Hematopoietic multipotent progenitor cell (in vitro differentiated cells): ENCODE data around the gene CDCA8. TPM values are rescaled to one million over a fixed set of nuclear protein-coding genes. Genes with fewer than 3 reads are reported as not detected.

Source experiments
- DNase-seq, 3 donors: peaks; one replicate each; pipeline ENCODE4 v3.0.0-alpha.2; 2011 to 2015; ENCODE audit warnings: low read depth in 2 of 3, low spot score in 2 of 3
- total RNA-seq: library from RNA; depleted of rRNA; stranded (reverse); fragments of >200 nt; gene quantifications from one replicate; pipeline ENCODE4 v1.2.3, GENCODE V29; 2012

The CDCA8 gene
- 1.6 TPM for total RNA-seq

- DNase-seq, result peak; percentile 93 to 99 (median 97)
Observed at GRCh38 chr1:37692078-37692833, at the start of gene CDCA8. TSS of gene CDCA8 (plus strand) at chr1:37692516. CDS start at chr1:37692691, 175 bp downstream.

DNA sequence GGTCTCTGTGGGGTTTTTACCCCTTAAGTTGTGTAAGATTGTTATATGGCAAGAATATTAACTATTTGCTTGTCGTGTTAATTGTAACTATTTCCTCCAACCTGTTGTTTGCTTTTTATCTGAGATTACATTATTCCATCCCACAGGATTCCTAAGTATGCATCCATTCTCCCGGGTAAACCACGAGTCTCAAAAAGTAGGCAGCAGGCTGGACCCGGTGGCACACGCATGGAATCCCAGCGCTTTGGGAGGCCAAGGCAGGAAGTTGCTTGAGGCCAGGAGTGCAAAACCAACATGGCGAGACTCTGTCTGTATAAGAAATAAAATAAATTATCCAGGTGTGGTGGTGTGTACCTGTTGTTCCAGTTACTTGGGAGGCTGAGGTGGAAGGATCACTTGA lies 45.0 kb upstream of the CDCA8 start:
- no peak for DNase-seq

- DNase-seq, result no peak
Observed at GRCh38 chr1:37650173-37650572, 42.1 kb upstream of the CDCA8 start.

GRCh38 chr1:37650721-37651120 lies 41.6 kb upstream of the CDCA8 start:
- DNase-seq, result no peak

DNA sequence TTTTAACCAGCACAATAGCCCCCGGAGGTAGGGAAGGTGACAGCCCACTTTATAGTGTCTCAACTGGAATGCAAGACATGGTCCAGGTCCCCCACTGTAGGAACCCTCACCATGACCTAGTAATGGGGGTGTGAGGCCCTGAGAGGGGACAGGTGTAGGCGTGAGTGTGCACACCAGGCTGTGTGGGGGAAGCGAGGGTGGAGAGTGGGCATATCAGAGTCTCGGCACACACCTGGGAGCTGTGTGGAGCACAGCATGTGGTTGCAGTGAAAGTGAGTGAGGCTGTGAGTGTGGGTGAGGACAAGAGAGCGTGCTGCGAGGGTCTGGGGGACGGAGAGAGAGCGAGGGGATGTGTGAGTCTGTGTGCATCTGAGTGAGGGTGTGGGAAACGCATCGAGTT lies 40.5 kb upstream of the CDCA8 start:
- DNase-seq, result no peak

DNA sequence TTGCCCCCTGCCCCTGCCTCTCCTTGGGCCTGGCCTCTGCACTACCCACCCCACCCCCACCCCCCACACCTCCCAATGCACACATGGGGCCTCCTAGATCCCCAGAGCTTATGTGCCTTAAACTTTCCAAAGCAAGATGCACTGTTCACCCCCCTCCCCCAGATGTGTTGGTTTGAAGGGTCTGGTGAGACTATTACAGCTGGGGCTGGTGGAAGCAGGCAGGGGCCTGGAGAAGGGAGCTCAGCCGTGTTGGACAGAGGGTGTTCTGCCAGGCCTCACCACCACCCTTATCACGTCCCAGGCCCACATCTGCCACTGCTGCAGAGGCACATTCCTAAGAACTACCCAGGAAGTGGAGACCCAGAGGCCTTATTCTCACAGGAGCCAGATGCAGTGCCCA lies 39.3 kb upstream of the CDCA8 start:
- no peak for DNase-seq

GRCh38 chr1:37653906-37654305 lies 38.4 kb upstream of the CDCA8 start:
- DNase-seq, result no peak

- DNase-seq, result no peak
Observed at GRCh38 chr1:37655274-37655673, 37.0 kb upstream of the CDCA8 start.

GRCh38 chr1:37656026-37656425 lies 36.3 kb upstream of the CDCA8 start:
- no peak for DNase-seq

DNA sequence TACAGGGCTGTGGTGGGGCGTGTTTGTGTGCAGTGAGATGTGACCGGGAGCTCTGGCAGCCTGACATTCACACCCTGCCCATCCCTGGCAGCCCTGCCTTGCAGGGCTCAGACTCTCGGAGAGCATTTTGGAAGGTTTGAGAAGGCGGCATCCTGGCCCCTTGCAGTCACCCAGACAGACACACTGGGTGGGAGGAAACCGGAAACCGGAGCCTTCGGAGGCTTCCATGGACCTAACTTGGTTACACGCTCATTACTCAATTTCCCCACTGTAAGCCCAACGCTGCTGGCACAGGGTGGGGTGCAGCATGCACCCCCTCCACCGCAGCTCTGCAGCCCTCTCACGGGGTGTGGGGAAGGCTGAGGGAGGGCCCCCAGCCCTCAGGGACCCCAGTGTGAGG lies 35.4 kb upstream of the CDCA8 start:
- DNase-seq, result no peak

- no peak for DNase-seq
Observed at GRCh38 chr1:37657620-37658412, 34.5 kb upstream of the CDCA8 start.

DNA sequence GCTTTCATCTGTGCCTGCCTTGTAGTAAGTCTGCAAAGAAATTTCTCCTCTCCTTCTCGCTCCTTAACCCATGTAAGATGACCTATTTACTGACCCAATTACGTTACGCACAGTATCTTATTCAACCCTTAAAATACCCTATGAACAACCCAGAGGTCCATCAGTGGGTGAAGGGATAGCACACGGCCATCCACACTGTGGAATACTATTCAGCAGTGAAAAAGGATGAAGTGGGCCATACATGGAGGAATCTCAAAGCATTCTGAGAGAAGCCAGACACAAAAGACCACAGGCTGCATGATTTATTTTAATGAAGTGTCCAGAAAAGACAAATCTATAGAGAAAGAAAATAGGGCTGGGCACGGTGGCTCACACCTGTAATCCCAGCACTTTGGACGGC lies 33.8 kb upstream of the CDCA8 start:
- no peak for DNase-seq

DNA sequence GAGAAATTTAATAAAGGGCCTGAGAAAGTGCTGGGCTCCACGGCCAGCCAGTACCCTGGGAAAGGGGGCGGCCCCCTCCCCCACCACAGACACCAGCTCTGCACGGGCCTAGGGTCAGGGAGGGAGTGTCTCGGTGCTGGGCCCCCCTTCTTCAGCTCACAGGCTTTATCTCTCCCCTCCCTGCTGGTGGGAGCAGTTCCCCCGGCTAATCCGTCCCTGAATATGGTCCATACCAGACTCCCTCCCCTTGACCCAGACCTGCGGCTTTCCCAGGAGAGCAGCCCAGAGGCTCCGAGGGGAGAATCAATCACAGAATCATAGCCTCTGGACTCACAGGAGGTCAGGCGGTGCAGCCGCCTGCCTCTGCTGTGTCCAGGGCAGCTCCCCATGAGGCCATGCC lies 31.7 kb upstream of the CDCA8 start:
- no peak for DNase-seq

DNA sequence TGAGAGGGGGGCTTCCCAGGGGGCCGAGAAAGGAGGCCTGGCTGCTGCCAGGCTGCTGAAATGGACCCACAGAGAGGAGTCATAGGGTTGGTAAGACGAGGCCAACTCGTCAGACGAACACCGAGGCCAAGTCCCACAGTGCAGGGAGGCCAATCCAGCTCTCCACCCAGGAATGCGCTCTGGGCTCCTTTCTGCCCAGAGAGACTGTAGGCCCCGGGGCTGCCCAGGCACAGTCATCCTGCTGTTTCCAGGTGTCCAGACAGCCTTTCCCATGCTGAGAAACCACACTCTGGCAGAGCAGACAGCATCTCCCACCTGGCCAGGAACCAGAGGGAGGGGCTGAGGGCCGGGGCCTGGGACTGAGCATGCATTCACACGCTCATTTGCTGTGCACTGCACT lies 30.9 kb upstream of the CDCA8 start:
- no peak for DNase-seq

DNA sequence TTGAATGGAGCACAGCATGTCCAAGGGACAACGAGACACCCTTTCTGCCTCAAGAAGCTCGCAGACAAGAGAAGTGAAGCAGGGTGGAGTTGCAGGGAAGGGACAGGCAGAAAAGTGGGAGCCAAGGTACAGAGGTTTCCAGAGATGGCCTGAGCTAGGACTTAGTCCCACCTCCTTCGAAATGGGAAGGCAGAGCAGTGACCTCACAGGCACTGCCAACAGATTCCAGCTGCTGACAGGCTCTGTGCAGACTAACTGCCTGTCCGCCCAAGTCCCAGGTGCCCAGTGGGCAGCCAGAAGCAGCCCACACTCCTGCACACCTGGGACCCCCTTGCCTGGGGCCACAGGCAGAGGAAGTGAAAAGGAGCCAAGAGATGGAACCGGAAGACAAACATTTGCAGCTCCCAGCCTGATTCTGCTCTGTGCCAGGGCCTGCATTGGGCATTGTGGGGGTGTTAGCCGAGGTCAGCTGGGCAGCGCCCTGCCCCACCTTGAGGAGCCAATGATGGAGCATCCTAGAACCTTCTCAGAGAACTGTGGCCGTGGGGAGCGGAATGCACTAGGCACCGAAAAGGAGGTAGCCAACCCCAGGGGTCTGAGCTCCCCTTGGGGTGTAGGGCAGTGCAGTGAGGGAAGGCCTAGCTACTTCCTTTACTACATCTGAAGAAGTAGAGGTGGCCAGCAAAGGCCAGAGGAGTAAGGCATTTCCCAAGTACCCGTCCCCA lies 30.1 kb upstream of the CDCA8 start:
- no peak for DNase-seq

- no peak for DNase-seq
Observed at GRCh38 chr1:37663426-37664000, 28.8 kb upstream of the CDCA8 start.

DNA sequence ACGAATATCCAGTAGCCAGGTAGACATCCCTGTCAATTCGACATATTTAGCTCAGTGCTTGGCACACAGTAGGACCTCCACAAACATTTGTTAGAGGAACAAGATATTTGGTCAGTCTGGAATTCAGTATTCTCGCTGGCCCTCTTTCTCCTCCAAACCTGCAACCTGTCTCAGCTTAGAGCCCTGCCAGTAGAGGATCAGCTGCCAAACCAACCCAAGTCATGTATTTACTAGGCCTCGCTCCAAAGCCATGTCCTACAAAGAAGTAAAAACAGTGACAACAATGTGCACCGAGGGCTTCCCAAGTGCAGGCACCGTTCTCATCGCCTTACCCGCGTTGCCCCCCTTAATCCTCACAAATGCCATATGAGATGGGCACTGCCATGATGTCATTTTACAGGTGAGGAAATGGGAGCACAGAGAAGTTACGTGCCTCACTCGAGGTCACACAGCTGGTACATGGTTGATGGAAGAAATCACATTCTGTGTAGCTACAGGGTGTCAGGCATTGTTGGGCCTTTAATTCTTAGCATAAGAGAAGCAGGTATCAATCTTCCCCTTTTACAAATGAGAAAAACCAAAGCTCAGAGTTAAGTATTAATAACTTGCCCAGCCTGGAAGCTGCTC lies 26.0 kb upstream of the CDCA8 start:
- no peak for DNase-seq

- no peak for DNase-seq
Observed at GRCh38 chr1:37667023-37667671, 25.2 kb upstream of the CDCA8 start.

- no peak for DNase-seq
Observed at GRCh38 chr1:37670133-37670532, 22.2 kb upstream of the CDCA8 start.

- DNase-seq, result no peak
Observed at GRCh38 chr1:37671261-37671660, 21.1 kb upstream of the CDCA8 start.
